Measurements from ENCODE around the gene SLC9A9.

SLC9A9 gene

DNA sequence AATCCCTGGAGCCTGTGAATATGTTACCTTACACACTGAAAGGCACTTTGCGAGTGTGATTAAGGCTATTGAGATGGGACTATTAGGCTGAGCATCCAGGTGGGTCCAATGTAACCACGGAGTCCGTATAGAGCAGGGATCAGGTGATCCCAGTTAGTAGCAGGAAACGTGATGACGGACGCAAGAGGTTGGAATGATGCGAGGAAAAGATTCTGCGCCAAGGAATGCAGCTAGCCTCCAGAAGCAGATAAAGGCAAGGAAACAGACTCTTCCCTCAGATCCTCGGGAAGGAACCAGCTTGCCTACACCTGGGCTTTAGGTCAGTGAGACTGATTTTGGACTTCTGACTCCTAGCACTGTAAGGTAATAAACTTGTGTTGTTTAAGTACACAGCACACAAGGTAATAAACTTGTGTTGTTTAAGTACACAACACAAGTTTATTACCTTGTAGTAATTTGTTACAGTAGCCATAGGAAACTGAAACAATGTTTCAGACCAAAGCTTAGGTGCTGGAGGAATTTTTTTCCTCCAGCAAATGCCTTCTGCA, 603.7 kb downstream of the SLC9A9 start:
- no peak for DNase-seq (ENCODE audit: low read depth)

DNA sequence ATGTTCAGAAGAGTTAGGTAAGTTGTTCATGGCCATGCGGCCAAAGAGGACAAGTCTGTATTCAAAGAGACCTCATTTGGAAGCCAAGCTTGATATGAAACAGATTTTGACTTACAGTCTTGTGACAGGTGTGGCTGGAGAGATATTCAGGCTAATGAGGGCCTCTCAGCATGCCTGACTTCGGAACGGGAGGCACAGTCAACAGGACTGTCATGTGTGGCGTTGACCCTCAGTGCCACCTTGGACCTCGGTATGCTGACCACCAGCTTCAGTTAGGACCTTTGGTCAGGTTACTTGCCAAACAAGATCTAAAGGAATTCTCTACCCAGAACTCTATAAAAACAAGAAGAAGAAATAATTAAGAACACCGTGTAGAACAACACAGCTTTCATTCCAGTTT, 604.6 kb downstream of the SLC9A9 start:
- DNase-seq (ENCODE audit: low read depth) = no peak

DNA sequence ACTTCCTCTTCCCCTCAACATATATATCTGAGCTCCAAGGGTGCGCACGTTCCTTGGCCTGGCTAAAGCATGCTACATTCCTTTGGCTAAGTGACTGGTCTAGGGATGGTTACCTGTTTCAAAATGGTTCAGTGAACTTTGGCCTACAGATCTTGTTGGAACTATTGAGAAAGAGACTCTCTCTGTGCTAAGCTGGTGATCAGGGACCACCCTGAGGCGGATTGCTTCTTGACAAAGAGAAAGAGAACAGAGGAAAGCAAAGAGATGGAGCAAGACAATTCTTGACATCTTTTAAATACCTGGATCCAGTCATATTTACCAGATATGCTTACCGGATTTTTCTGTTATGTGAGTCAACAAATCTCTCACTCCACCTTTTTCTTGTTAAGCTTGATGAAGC, 605.6 kb downstream of the SLC9A9 start:
- no peak for DNase-seq (ENCODE audit: low read depth)

DNA sequence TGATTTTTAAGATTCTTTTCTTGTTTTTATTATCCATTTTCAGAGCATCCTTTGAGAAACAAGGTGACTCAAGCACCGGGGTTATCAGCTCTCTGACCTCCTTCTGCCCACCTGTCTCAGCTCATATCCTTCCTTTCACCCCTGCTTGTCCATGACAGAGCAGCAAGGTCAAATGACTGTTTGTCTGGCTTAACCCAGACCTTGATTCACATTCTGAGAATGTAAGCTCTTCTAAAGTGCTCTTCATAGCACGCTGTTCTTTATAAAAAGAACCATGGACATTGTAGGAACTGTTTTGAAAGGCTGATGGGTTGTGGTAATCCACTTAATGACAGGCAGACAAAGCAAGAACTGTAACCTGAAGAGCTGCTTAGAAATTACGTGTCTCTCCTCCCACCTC, 606.2 kb downstream of the SLC9A9 start:
- no peak for DNase-seq (ENCODE audit: low read depth)

DNA sequence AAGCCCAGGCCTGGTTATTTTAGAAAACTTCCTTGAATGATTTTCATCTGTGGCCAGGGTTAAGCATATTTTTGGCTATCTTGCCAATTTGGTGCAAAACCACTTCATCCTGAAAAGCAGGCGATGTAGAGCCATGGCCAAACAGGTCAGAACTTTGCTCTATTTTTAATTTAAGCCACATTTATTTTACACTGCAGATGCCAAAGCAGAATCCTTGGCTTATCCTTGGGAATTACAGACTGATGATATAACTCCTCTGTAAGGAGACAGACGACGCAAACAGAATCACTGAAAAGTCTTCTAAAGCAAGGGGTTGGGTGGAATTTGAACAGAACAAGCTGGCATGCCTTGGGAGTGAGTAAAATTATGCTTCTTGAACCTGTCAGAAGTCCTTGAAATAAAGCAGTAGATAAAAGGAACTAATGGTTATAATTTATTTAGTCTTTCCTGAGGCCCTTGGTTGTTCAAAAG, 606.8 kb downstream of the SLC9A9 start:
- peak; percentile 70 for DNase-seq (ENCODE audit: low read depth)

DNA sequence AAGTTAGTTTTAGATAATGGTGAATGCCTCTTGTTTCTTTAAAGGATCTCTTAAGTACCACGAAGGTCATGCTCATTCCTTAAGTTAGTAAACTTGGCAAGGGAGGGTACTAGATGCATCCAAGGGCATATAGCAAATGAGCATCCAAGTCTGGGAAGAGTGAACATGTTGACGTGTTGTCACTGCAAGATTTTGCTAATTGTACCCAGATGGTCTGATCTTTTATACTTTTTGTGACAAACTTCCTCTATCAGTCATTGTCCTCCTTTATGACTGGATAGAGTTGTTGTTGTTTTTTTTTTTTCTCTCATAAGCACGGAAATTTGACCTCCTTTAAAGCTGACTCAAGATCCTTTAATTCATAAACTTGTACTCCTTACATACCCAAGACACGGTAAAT, 607.4 kb downstream of the SLC9A9 start:
- DNase-seq (ENCODE audit: low read depth) = peak; percentile 36

DNA sequence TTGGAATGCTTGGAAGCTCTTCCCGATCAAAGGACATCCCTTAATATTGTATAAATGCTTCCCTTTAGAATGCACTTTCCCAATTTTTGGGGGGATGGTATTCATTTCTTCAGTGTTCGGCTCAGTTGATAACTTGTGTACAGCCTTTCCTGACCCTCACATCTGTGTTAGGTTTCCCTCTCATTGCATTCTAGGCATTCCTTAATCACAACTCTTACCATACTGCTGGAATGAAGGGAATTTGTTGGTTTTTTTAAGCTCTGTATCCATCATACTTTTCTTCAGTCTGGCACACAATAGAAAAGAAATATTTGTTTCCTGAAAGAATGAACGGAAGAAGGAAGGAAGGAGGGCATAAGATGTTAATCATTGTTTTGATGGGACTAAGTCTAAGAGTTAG, 609.2 kb downstream of the SLC9A9 start:
- peak; percentile 13 for DNase-seq (ENCODE audit: low read depth)

DNA sequence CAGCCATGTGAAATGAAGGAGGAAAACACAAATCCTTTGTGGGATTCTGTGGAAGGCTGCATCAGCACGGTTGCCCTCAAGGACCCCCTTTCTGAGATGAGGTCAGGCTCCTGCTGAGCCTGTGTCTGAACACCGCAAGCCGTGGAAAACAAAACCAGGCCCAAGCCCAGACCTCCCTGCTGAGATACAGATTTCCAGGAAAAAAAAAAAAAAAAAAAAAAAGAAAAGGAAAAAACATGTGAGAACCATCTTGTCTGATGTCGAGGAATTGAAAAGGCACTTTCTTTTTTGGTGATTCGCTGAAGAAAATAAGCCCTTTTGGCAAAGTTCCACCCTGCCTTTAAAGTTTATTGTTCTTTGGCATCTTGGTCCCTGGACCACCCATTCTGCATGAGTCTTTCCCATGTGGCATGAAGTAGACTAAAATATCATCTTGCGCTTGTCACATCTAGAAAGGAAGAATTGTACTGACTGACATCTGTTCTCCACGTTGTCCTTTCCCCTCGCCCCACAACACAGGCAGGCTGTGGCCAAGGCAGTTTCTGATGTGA, 611.1 kb downstream of the SLC9A9 start:
- peak; percentile 10 for DNase-seq (ENCODE audit: low read depth)

DNA sequence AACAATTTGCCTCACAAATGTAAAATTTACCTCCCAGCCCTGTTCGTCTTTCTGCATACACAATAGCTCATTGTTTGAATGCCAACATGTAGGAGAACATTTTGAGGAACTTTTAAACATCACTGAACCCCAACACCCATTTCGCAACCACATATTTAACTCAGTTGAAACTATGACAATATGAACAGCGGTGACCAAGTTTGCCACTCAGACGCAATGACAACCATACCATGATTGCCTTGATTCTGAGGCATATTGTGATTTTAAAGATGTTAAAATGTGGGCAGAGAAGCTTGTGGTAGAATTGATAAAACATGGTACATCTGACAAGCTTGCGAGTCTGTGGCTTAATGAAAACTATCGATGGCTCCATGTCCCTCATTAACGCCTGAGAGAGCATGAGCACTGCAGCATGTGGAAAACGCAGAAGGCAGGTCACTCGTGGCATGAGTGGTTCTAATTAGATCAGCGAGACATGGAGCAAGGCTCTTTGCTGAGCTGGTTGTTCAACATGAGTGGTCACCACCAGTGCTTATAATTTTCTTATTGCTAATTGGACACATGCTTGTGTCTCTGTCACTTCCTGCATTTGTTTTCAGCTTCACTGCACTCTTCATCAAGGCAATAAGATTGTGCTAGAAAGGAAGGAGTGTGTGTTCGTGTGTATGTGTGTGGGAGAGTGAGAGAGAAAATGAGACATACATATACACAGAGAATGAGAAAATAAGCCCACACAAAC, 611.9 kb downstream of the SLC9A9 start:
- no peak for DNase-seq (ENCODE audit: low read depth)

DNA sequence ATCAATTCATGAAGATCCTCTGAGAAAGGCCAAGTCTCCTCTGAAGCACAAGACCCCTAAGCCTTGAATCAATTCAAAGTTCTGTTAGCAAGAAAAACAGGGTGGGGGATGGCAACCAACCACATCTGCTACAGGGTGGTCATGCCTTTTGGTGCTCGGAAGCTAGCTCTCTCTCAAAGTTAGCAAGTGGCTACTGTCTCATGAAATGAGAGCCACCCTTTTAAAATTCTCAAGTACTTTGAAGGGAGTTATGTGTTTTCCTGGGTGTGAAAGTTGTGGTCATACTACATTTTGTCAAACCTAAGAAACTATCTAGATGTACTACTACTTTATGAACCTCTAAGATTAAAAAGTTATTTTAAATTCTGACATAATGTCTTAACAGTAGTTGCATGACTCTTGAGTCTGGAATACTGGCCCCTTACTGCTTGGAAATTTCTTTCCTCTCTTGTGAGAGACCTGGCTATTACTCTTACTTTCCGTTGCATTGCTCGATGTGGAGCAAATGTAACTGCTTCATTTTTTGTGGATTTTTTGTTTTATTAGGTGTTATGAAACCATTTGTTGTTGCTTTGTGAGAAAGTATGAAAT, 612.6 kb downstream of the SLC9A9 start:
- DNase-seq (ENCODE audit: low read depth) = no peak

DNA sequence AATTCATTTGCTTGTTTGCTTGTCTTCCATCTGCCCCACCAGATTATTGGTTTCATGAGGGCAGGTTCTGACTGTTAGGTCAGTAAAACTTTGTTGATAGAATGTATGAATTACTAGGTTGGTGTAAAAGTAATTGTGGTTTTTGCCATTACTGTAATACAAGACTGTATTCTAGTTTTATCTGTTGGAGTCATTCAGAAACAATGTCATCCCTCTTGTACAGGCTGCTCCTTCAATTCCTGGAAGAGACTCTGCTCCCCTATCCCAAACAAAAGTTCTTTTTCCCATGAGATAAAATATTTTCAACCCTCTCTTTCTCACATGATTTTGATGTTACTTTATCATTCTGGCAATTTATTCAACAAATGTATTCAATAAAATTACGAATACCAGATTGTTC, 613.7 kb downstream of the SLC9A9 start:
- no peak for DNase-seq (ENCODE audit: low read depth)

DNA sequence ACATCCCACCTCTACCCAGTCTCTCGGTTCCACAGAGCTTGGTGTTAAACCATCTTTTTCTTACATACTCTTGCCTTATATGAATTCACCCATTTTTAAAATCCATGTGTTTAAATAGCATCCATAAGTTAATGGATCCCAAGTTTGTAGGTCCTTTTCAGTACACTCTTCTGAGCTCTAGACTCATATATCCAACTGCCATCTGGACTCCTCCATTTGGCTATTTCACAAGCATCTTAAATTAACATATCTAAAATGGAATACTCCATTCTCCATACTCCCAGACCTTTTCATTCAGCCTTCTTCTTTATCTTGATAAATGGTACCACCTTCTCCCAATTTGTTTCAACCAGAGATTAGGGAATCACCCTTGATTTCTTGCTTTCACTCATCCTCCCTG, 615.3 kb downstream of the SLC9A9 start:
- DNase-seq (ENCODE audit: low read depth) = no peak

DNA sequence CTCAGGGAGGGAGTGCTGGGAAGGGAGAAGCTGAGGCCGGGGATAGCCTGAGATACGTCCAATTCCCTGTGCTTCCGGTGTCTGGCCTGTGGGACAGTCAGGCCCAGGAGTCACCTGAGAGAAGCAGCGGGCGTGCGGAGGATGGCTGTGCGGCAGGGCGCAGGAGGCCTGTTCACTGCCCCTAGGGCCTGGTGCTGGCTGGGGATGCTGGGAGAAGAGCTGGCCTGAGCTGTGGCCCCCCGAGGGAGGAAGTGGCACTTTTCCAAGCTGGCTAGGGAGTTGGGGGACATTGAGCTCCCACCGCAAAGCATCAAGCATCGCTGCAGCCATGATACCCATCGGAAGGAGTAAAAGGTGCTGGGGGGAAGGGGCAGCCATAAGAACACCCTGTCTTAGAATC, 619.9 kb downstream of the SLC9A9 start:
- no peak for DNase-seq (ENCODE audit: low read depth)

DNA sequence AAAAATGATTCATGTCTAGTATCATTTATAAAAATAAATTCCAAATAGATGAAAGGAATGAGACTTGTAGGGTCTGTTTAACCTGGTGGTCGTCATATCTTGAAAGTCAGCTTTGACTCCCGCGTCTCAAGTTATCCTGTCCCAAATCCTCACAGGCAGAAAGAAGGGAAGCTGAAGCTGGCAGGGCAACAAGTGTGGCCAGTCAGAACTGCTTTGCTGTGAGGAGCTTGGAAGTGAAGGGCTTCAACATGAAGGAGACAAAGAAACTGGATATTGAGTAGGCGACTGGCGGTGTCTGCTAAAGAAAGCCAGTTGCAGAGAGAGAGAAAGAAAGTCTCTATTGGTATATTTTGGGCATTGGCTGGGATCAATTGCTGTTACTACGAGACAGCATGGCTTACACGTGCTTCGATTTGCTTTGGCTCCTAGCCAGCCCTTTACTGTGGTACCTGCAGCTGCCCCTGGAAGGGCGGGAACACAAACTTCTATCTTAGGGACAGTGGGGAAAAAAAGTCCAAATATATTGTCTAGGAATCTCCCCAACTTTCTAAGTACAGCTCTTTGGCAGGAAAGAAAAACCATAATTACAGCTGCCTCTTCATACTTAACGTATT, 621.5 kb downstream of the SLC9A9 start:
- DNase-seq (ENCODE audit: low read depth) = no peak

DNA sequence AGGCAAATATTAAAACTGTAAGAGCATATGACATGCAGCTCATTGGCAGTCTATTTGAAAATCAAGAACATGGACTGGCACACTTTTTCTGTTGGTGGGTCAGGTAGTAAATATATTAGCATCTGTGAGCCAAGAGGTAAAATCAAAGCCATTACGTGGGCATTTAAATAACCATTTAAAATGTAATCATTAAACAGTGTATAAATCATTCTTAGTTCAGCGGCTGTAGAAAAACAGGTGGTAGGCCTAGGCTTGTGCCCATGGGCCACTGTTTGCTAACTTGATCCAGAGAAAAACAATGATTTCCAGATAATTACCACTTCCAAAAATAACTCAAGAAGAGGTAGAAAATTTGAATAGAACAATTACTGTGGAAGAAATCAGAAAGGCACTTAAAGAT, 623.6 kb downstream of the SLC9A9 start:
- no peak for DNase-seq (ENCODE audit: low read depth)

DNA sequence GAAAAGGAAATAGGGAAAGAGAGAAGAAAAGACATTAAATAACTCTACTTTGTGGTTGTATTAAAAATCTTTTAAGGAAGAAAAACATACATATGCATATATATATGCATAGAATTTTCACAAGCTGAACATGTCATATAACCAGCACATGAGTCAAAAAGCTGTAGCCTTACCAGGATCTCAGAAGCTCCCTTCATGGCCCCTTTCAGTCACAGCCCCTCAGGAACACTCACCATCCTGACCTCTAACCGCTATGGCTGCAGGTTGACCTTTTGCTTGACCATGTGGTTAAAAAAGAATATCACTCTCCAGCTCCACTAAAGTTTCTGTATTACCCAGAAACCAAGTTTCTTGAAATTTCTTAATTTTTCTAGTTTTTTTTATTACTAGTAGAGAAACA, 625.3 kb downstream of the SLC9A9 start:
- DNase-seq (ENCODE audit: low read depth) = no peak

DNA sequence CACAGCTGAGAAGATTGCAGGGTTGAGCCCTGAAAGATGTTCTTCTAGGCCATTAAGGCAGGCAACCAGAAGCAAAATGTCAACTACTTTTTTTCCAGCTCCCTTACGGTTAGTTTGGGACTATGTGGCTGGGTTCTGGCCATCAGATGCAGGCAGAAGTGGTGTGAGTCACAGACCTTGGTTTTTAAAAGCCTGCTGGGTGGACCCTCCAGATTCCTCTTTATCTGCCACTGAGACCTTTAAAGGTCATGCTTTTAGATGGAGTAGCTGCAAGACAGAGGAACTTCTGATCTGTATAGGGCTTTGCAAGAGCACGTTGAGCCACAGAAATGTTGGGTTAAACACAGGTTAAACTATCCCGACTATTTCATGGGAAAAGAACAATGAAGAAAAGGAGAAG, 625.8 kb downstream of the SLC9A9 start:
- no peak for DNase-seq (ENCODE audit: low read depth)

DNA sequence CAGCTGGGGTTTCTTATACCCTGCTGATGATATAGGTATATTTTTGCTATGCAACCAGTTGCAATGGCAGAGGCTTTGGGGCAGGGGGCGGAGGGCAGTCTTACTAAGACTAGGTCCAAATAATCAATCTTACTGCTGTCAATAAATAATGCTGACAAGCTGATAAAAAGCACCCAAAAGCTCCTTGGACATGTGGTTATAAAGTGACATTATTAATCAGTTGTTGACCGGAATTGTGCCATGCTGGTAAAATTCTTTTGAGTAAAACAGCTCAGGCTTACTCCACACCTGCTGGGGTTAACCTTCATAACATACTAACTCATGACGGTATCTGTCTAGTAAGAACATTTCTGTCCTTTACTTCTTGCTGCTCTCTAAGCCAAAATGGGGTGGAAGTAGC, 626.8 kb downstream of the SLC9A9 start:
- DNase-seq (ENCODE audit: low read depth) = no peak

DNA sequence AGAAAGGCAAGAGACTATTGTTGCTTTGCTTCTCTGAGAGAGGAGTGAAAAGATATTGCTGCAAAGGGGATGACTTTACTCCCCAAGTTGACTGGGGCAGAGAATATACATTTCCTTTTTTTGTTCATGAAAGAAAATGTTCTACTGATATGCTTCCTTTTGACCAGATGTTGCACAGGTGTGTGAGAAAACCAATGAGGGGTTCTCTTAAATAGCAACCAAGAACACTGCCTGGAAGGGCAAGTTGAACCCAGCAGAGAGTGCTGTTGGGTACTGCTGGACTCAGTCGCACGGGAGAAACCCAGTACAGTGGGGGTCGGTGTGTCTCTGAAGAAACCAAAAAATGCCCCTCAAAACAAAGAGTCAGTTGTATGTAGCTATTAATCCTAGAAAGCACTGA, 627.5 kb downstream of the SLC9A9 start:
- no peak for DNase-seq (ENCODE audit: low read depth)

DNA sequence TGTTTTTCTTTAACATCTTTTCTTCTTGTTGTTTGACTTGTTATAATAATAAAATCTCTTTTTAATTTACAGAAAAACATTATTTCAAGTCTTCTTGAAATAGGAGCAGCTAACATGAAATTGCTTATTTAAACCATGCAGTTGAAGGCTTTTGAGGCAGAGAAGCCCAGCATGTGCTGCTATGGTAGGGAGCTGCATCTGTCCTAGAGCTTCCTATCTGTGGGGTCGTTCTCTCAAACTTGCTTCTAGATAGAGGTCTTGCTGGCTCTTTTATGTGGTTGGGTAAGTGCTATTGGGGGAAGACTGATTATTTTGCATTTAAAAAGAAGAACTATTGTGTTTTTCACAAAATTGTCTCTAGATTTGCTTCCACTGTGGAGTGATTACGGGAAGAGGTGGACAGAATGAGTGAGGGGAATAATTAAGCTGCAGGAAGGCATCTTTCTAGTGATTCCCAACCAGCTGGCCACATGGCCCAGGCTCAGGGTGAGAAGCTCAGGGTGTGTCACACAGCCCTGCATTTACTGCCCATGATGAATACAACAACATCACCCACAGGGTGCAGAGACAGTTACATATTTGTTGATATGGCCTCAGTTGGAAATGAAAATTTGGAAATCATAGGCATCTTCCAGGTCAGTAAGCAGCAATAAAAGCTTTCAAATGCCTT, 630.0 kb downstream of the SLC9A9 start:
- no peak for DNase-seq (ENCODE audit: low read depth)

DNA sequence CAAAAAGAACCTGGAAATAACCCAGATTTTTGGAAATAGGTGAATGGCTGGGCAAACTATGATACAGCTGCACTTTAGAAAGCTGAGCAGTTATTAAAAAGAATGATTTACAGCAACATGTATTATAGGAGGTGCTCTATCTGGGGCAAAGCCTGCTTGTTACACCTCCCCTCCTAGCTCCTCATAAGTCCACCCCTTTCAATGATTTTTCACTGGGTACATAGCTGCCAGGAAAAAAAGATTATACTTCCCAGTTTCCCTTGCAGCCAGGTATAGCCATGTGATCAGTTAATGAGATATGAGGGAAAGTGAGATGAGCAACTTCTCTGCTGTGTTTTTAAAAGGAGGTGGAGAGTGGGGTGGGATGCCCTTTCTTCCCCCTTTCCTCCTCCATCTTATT, 631.0 kb downstream of the SLC9A9 start:
- no peak for DNase-seq (ENCODE audit: low read depth)

DNA sequence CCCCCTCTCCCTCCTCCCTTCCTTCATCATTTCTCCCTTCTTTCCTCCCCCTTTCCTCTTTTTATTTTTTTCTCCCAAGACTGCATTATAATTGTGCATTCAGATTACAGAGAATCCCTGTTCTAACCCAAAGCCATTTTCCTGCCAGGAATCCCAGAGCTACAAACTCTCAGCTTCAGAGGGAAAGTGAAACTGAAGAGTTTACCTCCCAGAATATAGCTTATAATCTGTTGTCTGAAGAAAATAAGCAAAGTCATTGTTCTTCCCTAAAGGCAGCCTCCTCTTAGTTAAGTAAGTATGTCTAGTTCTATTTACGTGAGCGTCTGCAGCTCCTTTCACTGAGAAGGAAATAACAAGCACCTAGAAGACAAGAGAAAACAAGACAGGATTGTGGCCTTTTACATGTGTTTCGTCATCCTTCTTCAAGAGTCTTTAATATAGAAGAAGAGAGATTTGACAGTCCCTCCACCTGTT, 631.5 kb downstream of the SLC9A9 start:
- no peak for DNase-seq (ENCODE audit: low read depth)

All from fibroblast of gingiva (primary cell).